Sciatic nerve (tissue), 2 donors: Measurements from ENCODE around the gene HDAC11. TPM values are rescaled to one million over a fixed set of nuclear protein-coding genes. Genes with fewer than 3 reads are reported as not detected.
"Not testable (repeated sequence)": the region's sequence is repeated elsewhere in the genome, so short reads cannot be mapped to it uniquely, and the experiment has no call there.

Source experiments
- ATAC-seq: fragments of 200-7000 bp; cut with Tn5 transposase; one replicate; pipeline ENCODE4 v1.9.1; 2020; ENCODE audit warnings: mild to moderate bottlenecking, moderate library complexity
- DNase-seq: peaks from one replicate; pipeline ENCODE4 v3.0.0-alpha.2; 2020; ENCODE audit warnings: low spot score
- intact Hi-C: fragments of 100-400 bp; cut with DNase I; formaldehyde crosslinking; loops from one replicate; pipeline ENCODE4 v1.14.2; 2022
- total RNA-seq: library from RNA; stranded (reverse); fragmentation: NEBNext Ultra II Directional; extraction: Animal tissue kit (Norgen Biotek cat#: 25700); gene quantifications from one replicate; pipeline ENCODE4 v1.2.1, GENCODE V29; 2021
- donor health status: DM: no; HTN: no; CAD: no.
- donor health status: DM: no; HTN: no; CAD: no.

The HDAC11 gene
- total RNA-seq, 1 donor from 2014 or later, result 38.8 TPM

GRCh38 chr3:13515786-13516759 lies 36.0 kb downstream of the HDAC11 start:
- peak; percentile 41 for ATAC-seq
- intact Hi-C loops, result no loop called here
- peak; percentile 79 for DNase-seq

- DNase-seq (no peak), ATAC-seq (no peak)
- intact Hi-C loops, result no loop called here
Observed at GRCh38 chr3:13516760-13517135, 36.6 kb downstream of the HDAC11 start.

GRCh38 chr3:13517253-13517977 lies 37.3 kb downstream of the HDAC11 start:
- DNase-seq (no peak), ATAC-seq (peak; percentile 86)
- intact Hi-C loops, result no loop called here

GRCh38 chr3:13518516-13518953 lies 38.4 kb downstream of the HDAC11 start:
- intact Hi-C loops, result no loop called here
- DNase-seq (peak; percentile 83), ATAC-seq (peak; percentile 47)

- no peak for ATAC-seq
- DNase-seq, result no peak
- intact Hi-C loops, result no loop called here
Observed at GRCh38 chr3:13519006-13519791, 39.1 kb downstream of the HDAC11 start.

- intact Hi-C loops, result no loop called here
- ATAC-seq, result no peak
- no peak for DNase-seq
Observed at GRCh38 chr3:13520326-13520880, 40.3 kb downstream of the HDAC11 start.

- DNase-seq, result no peak
- intact Hi-C loops, result no loop called here
- ATAC-seq, result no peak
Observed at GRCh38 chr3:13521309-13521708, 41.2 kb downstream of the HDAC11 start.

- ATAC-seq, intact Hi-C loops, DNase-seq: not testable (repeated sequence)
Observed at GRCh38 chr3:13521749-13522148, 41.6 kb downstream of the HDAC11 start.

GRCh38 chr3:13522236-13522635 lies 42.1 kb downstream of the HDAC11 start:
- intact Hi-C loops, result no loop called here
- no peak for ATAC-seq
- DNase-seq, result no peak

GRCh38 chr3:13524979-13525669 lies 45.0 kb downstream of the HDAC11 start:
- intact Hi-C loops, result no loop called here
- no peak for DNase-seq
- peak; percentile 73 for ATAC-seq

GRCh38 chr3:13525827-13526625 lies 45.9 kb downstream of the HDAC11 start:
- DNase-seq, result no peak
- intact Hi-C loops, result no loop called here
- ATAC-seq, result peak; percentile 82

- no peak for DNase-seq
- intact Hi-C loops, result no loop called here
- peak; percentile 6 for ATAC-seq
Observed at GRCh38 chr3:13526626-13526949, 46.5 kb downstream of the HDAC11 start.

- no peak for DNase-seq
- peak; percentile 45 for ATAC-seq
Observed at GRCh38 chr3:13528217-13528867, 48.2 kb downstream of the HDAC11 start.

GRCh38 chr3:13529196-13530112 lies 49.3 kb downstream of the HDAC11 start:
- no peak for DNase-seq
- intact Hi-C loops, result no loop called here
- ATAC-seq, result no peak

More at GRCh38 chr3:13528217-13528867, 48.2 kb downstream of the HDAC11 start:
- intact Hi-C loops, result no loop called here

GRCh38 chr3:13530241-13531009 lies 50.3 kb downstream of the HDAC11 start:
- no peak for ATAC-seq
- DNase-seq, result no peak
- intact Hi-C loops, result no loop called here
